Endometrial microvascular endothelial cells (primary cell): Measurements from ENCODE around the gene SGPP1. TPM values are rescaled to one million over a fixed set of nuclear protein-coding genes. Genes with fewer than 3 reads are reported as not detected.
"Not testable (repeated sequence)": the region's sequence is repeated elsewhere in the genome, so short reads cannot be mapped to it uniquely, and the experiment has no call there.

Experiments
- in situ Hi-C: cut with HindIII; loops from 2 replicates; pipeline ENCODE4 v1.10.0; 2017; ENCODE audit warnings: low sequenced_read_pairs, low pct_unique_long_range_greater_than_20kb; ENCODE audit errors: inconsistent ontology term
- total RNA-seq: library from RNA; depleted of rRNA; stranded (reverse); fragments of >200 nt; gene quantifications from one replicate; pipeline ENCODE4 v1.2.3, GENCODE V29; 2015; ENCODE audit errors: inconsistent ontology term

SGPP1 gene
- total RNA-seq, 1 donor from 2014 or later, result 13.6 TPM

DNA sequence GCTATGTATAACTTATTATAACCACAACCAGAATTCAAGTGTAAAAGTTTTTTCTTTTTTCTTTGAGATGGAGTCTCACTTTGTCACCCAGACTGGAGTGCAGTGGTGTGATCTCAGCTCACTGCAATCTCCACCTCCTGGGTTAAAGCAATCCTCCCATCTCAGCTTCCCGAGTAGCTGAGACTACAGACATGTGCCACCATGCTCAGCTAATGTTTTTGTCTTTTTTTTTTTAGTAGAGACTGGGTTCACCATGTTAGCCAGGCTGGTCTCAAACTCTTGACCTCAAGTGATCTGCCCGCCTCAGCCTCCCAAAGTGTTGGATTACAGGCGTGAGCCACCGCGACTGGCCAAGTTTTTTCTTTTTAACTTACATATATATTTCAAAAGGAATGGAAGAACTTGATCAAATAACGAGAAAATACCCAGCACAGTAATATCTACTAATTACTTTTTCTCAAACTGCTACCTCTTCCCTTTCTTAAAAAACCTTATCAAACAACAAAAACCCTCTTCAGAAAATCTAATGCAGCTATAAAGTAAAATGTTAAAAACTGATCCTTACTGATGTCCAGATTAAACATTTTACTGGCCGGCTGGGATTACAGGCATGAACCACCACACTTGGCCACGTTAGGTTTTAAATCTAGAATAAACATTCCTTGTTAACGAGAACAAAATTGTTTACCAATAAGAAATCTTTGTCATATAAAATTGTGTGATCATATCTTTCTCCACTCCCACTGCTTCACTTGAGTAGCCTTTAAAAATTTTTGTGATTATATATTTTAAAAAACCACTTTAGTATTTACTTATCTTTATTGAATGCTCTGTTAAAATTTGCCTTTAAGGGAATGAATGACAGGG lies 44.9 kb downstream of the SGPP1 start:
- in situ Hi-C loops, result no loop called here

DNA sequence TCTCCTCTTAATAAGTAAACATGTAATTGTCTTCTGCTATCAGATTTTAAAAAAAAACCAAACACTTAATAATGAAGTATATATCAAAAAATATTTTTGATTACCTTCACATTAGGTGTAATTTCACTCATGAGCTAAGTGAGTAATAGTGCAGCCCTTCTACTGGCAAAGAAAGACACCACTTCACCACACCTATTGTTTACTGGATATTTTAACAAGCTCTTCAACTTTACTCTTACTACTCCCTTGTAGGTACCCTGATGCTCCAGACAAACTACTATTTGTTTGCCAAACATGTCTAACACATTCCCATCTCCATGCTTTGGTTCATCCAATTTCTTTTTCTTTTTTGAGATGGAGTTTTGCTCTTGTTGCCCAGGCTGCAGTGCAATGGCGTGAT lies 49.3 kb downstream of the SGPP1 start:
- in situ Hi-C loops, result no loop called here

DNA sequence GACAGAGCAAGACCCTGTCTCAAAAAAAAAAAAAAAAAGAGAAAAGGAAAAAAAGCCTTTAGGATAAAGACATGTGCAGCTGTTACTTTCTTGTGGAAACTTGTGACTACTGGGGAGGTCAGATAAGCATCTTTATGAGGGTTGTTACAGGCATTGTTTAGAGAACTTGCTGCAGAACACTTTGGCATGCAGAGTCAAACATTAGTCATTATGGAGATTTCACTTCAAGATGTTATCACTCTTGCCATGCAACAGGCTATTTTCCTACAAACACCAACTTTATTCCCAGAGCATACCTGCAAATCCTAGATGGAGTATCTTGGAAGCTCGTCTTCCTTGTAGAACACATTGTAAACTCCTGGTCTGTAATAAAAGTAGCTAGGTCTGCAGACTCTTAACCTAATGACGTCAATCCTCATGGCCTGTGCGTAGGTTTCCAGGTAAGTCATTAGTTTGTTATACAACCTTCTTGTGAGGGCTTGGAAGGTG lies 49.9 kb downstream of the SGPP1 start:
- in situ Hi-C loops, result no loop called here

DNA sequence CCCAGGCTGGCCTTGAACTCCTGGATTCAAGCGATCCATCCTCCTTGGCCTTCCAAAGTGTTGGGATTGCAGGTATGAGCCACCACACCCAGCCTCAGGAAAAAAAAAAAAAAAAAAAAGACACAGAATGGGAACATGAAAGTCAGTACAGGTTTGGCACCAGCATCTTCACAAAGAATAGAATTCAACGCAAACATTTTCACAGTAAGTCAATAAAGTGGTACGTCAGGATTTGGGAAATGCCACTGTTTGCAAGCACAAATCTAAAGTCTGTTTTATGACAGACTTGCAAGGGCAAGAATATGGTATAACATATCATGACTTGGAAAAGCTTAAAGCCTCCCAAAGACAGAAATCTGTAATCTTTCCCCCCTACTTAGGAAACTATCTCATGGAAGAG lies 51.2 kb downstream of the SGPP1 start:
- in situ Hi-C loops, result no loop called here

DNA sequence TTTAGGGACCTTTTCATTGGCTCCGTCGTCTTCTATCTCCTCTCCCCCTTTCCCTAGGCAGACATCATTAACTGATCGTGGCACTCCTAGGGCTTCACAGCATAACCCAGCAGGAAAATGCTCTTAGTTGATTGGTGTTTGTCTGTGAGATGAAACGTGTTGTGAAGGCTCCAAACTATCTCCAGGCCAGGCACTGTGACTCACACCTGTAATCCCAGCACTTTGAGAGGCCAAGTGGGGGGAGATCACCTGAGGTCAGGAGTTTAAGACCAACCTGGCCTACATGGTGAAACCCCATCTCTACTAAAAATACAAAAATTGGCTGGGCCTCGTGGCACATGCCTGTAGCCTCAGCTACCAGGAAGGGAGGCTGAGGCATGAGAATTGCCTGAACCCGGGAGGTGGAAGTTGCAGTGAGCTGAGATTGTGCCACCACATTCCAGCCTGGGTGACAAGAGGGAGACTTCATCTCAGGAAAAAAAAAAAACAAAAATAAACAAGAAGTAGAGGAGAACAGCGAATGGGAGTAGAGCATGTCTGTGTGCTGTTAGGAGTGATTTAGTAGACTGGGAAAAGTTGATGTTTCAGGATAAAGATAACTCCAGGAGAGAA lies 53.9 kb downstream of the SGPP1 start:
- in situ Hi-C loops, result no loop called here

DNA sequence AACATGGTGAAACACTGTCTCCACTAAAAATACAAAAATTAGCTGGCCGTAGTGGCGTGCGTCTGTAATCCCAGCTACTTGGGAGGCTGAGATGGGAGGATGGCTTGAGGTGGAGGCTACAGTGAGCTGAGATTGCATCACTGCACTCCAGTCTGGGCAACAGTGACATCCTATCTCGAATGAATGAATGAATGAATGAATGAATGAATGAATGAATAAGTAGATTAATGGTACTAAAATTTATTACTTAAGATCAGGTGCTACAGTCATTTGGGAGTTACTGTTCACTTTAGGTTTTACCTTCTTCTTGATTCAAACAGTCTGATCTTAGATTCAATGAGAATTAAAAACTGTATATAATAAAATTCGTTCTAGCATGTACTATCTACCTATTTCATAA lies 54.6 kb downstream of the SGPP1 start:
- in situ Hi-C loops, result no loop called here

DNA sequence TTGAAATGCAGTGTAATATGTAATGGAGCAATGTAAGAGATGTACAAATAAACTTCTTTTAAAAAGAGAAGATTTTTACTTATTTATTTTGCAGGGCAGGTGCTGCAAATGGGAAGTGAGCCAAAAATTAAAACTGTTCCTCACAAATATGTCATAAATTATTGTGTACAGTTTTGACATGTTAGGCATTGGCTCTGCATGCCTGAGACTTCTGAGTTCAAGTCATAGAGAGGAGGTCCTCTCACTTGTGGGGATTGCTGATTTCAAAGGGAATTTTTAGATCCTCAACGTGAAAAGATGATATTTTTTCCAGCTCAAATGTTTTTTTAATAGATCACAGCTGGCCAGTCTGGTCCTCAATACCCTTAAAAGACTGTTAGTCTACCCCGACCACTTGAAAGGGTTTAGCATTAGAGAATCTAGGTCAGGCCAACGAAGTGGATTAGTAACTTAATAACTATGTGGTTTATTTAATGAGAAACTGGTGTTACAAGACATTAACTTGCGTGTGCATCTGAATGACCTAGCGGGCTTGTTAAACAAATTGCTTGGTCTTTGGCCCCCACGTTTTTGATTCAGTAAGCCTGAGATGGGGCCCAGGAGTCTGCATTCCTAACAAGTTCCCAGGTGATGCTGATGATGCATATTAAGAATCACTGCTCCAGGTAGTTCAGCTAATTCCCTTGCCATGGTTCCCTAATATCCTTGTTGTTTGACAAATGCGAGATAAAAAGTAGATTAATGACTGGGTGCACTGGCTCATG lies 55.3 kb downstream of the SGPP1 start:
- in situ Hi-C loops, result no loop called here

DNA sequence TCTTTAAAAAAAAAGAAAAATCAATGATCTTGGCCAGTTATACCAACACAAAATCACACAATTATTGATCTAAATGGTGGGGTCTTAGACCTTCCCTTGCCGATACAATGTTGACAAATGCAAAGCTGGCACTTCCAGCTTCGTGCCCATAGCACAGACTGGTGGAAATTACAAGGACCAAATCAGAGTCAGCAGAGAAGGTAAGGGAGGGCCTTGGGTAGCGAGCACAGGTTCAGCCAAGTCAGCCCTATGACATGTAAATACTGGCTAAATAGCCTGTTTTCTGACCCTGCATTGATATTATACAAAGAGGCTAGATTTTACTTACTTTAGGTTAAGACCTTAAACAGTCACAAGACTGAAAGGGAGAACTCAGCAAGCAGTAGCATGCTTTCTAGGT lies 55.9 kb downstream of the SGPP1 start:
- in situ Hi-C loops, result no loop called here

DNA sequence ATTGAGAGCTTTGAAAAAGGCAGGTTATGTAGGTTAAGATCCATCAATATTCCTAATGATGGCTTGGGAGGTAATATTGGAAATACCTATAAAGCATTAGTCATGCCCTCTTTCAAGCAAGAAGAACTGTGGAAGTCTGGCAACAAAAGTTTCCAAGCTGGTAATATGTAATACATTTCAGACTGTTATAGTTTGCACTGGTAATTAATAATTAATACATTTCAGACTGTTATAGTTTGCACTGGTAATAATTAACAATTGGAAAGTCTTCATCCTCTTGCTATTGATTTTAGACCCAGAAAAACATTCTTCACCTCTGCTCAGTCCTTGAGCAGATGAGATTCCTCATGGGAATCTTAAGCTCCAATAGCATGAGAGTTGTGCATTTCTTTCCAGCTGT lies 57.2 kb downstream of the SGPP1 start:
- in situ Hi-C loops, result no loop called here

DNA sequence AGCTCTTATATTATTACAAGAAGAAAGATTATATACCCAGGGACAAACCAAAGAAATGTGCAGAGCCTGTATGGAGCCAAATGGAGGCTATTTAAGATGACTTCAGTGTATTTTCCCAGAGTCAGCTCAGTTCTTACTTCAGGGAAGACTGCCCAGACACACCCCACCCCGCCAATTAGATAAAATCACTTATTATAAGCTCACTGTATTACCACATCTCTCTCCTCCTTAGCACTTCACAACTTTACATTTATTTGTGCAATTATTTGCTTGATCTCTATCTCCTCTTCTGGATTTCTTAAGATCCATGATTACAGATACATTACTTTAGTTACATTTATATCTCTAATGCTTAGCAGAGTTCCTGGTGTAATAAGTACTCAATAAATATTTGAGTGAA lies 61.5 kb downstream of the SGPP1 start:
- in situ Hi-C loops, result no loop called here

DNA sequence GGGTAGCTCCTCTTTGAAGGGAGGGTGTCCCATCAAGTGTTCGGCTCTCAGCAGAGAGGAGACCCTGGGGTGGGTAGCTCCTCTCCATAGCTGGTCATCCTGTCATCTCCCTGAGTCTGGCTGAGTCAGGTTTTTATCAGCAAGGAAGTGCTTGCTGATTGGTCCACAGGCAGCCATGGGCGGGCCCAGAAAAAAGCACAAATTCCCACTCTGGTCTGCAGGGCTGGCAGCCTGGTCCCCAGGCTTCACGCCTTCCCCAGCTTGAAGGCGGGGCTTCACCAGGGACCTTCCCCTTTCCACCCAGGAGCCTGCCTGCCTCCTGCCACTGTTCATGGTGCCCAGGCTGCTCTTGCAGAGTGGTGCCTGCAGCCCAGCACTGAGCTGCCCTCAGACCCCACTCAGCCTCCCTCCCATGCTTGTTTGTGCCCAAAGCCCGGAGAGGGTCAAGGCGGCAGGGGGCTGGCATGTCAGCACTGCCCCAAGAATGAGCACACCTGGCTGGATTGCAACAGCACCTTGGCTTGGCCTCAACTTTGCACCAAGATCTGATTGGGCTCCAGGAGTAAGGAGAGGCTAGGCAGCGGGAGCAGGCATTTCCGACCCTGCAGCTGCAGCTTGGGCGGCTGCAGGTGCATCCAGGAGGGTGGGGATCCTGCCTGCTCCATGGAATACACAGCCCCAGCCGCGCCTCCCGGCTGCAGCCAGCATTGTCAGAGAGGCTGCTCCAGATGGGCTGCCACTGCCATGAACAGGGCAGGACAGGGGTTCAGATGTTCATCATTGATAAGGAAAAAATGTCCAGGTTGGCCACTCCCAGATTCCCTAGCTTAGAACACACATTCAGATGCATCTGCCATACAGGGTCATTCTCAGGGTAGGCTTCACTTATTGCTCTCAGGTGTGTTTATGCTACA lies 64.2 kb downstream of the SGPP1 start:
- in situ Hi-C loops, result no loop called here

DNA sequence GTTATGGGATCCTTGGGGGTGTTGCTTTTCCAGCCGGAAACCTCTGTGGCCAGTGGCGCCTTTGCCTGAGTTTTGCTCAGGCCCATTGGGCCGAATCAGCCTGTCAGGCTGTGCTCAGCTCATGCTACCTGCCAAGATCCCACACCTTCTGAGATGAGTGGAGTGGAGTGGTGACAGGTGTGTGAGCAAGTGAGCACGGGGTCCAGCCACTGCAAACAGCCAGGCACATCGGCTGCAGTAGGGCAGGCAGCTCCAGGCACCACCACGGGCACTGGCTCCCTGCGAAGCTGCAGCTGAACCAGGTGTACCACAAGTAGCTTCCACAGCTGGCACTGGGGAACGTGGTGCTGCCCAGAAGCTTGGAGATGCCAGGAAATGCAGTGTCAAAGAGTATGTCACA lies 65.1 kb downstream of the SGPP1 start:
- in situ Hi-C loops, result no loop called here

DNA sequence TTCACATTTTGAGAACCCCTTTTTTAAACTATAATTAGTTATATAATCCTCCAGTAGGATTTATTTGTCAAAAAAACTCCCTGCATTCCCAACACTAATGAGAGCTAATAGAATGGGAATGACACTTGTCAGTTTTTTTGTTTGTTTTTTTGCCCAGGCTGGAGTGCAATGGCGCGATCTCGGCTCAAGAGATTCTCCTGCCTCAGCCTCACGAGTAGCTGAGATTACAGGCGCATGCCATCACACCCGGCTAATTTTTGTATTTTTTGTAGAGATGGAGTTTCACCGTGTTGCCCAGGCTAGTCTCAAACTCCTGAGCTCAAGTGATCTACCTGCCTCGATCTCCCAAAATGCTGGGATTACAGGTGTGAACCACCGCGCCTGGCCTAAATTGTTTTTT lies 66.0 kb downstream of the SGPP1 start:
- in situ Hi-C loops, result not testable (repeated sequence)

DNA sequence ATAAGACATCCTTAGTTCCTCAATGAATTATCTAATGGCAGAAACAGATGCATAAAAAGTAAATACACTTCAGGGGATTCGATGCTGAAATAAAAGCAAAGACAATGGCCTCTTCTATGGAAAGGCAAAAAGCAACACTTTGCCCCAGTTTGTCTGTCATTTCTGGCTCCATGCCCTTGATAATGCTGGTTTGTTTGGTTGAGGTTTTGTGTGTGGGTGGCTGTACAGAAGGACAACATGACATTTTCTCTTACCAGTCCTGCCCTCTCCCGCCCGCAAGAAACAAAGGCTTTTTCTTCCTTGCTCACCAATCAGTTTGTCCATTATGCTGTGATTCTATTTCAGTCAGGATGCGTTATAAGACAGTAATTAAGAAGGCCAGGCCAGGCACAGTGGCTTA lies 68.1 kb downstream of the SGPP1 start:
- in situ Hi-C loops, result no loop called here

DNA sequence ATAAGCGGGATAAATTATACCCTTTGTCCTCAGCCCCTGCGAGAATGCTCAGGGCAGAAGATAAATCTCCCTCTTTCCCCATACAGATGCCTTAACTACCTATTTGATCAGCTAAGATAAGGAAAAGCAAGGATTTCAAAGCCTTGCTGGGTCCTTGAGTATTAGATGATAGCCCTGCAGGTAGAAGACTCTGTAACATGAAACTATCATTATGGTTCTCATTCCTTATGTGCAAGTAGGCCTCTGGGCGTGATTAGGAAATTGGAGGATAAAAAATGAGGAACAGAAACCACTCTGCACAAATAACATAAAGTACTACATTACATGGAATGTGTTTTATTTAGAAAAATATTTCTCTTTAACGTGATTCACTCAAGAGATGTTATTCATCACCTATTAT lies 71.7 kb downstream of the SGPP1 start:
- in situ Hi-C loops, result no loop called here

DNA sequence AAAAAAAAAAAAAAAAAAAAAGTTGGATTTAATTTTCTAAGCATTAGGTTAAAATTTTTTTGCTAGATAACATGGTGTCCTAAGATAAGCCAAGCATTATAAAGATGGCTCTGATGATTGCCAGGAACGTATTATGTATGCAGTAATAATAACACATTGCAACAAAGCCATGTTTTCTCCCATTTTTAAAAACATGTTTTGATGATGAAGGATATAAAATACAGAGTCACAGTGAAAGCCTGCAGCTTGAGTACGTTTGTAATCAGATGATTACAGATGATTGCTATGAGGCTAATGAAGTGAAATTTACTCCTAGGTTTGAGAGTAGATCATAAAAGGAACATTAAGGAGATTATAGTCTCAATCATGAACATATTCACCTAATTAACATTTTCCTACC lies 72.9 kb downstream of the SGPP1 start:
- in situ Hi-C loops, result no loop called here

DNA sequence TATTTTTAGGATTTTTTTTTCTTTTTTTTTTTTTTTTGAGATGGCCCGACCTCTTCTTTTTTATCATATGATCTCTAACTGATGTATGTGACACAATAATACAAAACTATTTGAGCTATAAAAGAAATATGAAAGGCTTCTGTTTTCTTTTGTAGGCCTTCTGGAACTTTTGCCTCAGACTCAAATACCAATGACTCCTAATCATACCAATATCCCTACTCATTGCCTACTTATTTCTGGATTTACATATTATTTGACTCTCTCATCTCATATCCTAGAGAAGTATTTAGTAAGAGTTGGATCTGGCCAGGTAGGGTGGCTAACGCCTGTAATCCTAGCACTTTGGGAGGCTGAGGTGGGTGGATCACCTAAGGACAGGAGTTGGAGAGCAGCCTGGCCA lies 73.5 kb downstream of the SGPP1 start:
- in situ Hi-C loops, result no loop called here

DNA sequence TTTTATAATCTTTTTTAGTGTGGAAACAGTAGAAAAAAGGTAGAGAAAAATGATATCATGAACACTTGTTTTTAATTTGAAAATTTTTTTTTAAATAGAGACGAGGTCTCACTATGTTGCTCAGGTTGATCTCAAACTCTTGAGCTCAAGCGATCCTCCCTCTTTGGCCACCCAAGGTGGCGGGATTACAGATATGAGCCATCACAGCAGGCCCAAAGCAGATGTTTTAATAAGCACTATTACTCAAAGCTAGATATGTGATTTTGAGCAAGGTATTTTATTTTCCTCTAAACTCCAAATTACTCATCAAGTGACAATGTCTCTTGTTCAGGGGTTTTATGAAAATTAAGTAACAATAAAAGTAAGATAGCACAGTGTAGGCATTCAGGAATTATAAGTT lies 75.5 kb downstream of the SGPP1 start:
- in situ Hi-C loops, result no loop called here
